Thoracic aorta (tissue), 2 donors: ENCODE data around the gene APOC3. TPM values are rescaled to one million over a fixed set of nuclear protein-coding genes. Genes with fewer than 3 reads are reported as not detected.

ENCODE experiments used
- ATAC-seq: fragments of 150-250 bp; one replicate; pipeline ENCODE4 v1.8.0; 2017; ENCODE audit warnings: low read depth; ENCODE audit not compliant: insufficient number of reproducible peaks, low FRiP score
- DNase-seq: peaks from one replicate; pipeline ENCODE4 v3.0.0-alpha.2; 2020; ENCODE audit warnings: low spot score
- H3K27ac ChIP-seq, 2 donors: fragments of 200-600 bp; sonication (generic); 1 replicate in 1 of 2; 2 replicates in 1 of 2; pipeline ENCODE4 v1.5.1; 2016; ENCODE audit warnings: mild to moderate bottlenecking in 2 of 2, moderate library complexity in 2 of 2
- H3K27me3 ChIP-seq: fragments of 200-600 bp; sonication (generic); replicated peaks from 2 replicates; pipeline ENCODE4 v1.6.0; 2016; ENCODE audit warnings: mild to moderate bottlenecking; ENCODE audit not compliant: insufficient read depth
- H3K36me3 ChIP-seq: fragments of 200-600 bp; sonication (generic); one replicate; pipeline ENCODE4 v1.5.1; 2016
- H3K4me1 ChIP-seq, 2 donors: fragments of 200-600 bp; sonication (generic); 1 replicate in 1 of 2; 2 replicates in 1 of 2; pipeline versions ENCODE4 v1.5.1 to v1.6.0; 2016; ENCODE audit warnings: low read depth in 2 of 2, mild to moderate bottlenecking in 1 of 2; ENCODE audit not compliant: control insufficient read depth in 1 of 2
- H3K4me3 ChIP-seq: fragments of 200-600 bp; sonication (generic); 2 replicates; pipeline ENCODE4 v1.5.1; 2016; ENCODE audit warnings: mild to moderate bottlenecking
- H3K9me3 ChIP-seq: fragments of 200-600 bp; sonication (generic); 2 replicates; pipeline ENCODE4 v1.5.1; 2016
- total RNA-seq, 2 donors: library from RNA; depleted of rRNA; stranded (reverse); fragments of >200 nt; gene quantifications; one replicate each; pipeline versions ENCODE4 v1.1.0 to v1.2.3, GENCODE V29; 2016
- TF ChIP-seq, protein P1 (sequence below): fragments of 200-600 bp; sonication (generic); IDR thresholded peaks from one replicate; pipeline ENCODE4 v1.5.1; 2019; ENCODE audit warnings: antibody characterized with exemption

APOC3 gene
- not detected for total RNA-seq

DNA sequence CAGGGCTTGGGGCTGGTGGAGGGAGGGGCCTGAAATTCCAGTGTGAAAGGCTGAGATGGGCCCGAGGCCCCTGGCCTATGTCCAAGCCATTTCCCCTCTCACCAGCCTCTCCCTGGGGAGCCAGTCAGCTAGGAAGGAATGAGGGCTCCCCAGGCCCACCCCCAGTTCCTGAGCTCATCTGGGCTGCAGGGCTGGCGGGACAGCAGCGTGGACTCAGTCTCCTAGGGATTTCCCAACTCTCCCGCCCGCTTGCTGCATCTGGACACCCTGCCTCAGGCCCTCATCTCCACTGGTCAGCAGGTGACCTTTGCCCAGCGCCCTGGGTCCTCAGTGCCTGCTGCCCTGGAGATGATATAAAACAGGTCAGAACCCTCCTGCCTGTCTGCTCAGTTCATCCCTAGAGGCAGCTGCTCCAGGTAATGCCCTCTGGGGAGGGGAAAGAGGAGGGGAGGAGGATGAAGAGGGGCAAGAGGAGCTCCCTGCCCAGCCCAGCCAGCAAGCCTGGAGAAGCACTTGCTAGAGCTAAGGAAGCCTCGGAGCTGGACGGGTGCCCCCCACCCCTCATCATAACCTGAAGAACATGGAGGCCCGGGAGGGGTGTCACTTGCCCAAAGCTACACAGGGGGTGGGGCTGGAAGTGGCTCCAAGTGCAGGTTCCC lies at the start of gene APOC3:
TSS of gene APOC3 (plus strand) at position 383 of the 659 bp plus-strand sequence. CDS start 676 bp downstream, outside the sequence.
- H3K27me3 ChIP-seq = no peaks in the 10 kb centered on the region
- no peak for ATAC-seq
- DNase-seq = no peak
- no peak within 1 kb of the TSS for H3K4me3 ChIP-seq
- H3K27ac ChIP-seq = no peak within 1 kb of the TSS
- TF ChIP-seq, protein P1, sequence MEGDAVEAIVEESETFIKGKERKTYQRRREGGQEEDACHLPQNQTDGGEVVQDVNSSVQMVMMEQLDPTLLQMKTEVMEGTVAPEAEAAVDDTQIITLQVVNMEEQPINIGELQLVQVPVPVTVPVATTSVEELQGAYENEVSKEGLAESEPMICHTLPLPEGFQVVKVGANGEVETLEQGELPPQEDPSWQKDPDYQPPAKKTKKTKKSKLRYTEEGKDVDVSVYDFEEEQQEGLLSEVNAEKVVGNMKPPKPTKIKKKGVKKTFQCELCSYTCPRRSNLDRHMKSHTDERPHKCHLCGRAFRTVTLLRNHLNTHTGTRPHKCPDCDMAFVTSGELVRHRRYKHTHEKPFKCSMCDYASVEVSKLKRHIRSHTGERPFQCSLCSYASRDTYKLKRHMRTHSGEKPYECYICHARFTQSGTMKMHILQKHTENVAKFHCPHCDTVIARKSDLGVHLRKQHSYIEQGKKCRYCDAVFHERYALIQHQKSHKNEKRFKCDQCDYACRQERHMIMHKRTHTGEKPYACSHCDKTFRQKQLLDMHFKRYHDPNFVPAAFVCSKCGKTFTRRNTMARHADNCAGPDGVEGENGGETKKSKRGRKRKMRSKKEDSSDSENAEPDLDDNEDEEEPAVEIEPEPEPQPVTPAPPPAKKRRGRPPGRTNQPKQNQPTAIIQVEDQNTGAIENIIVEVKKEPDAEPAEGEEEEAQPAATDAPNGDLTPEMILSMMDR = no peak
- no peaks in the 10 kb centered on the region for H3K9me3 ChIP-seq
- peaks cover under 1 to 2% of the 10 kb centered on the region in 2 donors for H3K4me1 ChIP-seq
- H3K36me3 ChIP-seq = no peaks in the 10 kb centered on the region

DNA sequence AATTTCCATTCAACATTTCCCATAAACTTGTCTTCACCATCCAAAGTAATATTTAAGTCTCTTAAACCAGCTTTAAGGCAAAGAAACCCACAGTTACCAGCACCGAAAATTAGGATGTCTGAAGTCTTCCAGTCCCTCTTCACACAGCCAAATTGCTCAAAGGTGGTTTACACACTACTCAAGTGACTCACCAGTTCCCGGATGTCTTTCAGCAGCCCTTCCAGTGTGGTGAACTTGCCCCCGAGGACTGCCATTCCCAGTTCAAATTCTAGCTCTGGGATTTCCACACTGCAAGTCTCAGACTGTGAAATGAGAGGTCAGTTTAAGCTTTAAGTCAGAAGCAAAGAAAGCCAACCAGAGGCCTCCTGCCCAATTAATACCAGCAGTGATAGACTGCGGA lies 47.0 kb upstream of the APOC3 start:
- Histone ChIP-seq H3K27me3 (no peaks in the 10 kb centered on the region), H3K36me3 (peaks cover 73% of the 10 kb centered on the region), H3K9me3 (no peaks in the 10 kb centered on the region), H3K4me1 (peaks cover 9 to 10% of the 10 kb centered on the region in 2 donors), H3K27ac (no peak overlapping the region), H3K4me3 (no peak overlapping the region)
- DNase-seq (no peak), ATAC-seq (no peak)
- TF ChIP-seq, protein P1 = no peak

DNA sequence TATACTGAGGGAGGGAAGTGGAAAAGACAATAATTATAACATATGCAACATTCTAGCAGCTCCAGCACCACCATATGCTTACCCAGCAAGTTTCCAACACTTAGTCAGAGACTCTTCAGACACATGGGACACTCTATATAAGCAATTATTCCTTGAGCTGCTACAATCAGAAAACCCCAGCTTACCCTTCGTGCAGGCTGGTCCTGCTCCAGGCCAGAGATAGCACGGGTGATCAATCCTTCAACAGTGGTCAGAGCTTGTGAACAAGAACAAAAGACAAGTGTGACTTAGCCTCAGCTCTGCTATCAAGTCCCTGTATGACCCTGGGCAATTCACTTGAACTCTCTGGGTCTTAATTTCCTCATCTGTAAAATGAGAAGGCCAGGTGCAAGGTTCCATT lies 43.4 kb upstream of the APOC3 start:
- Histone ChIP-seq H3K4me1 (peaks cover 12 to 22% of the 10 kb centered on the region in 2 donors), H3K36me3 (peaks cover 43% of the 10 kb centered on the region), H3K27ac (no peak overlapping the region), H3K27me3 (no peaks in the 10 kb centered on the region), H3K4me3 (no peak overlapping the region), H3K9me3 (no peaks in the 10 kb centered on the region)
- DNase-seq (no peak), ATAC-seq (no peak)
- TF ChIP-seq, protein P1 = no peak

DNA sequence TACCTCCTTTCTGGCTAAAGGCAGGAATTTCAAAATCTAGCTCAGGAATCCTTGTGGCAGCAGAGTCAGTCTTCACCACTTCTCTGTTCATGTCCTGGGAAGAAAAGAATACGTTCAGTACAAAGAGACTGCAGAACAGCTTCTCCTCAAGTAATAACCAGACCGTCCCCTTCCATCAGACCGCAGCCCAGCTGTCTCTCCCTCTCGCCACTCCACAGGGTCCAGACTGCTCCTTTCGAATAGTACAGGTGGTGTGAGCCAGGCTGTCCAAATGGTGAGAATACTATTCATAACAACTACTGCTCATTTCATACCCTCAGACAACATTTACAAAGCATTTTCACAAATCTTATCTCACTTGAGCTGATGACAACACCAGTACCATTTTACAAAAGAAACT lies 42.7 kb upstream of the APOC3 start:
- DNase-seq (no peak), ATAC-seq (no peak)
- TF ChIP-seq, protein P1 = no peak
- H3K4me3 ChIP-seq = peak overlapping the region; percentile 99
- H3K4me1 ChIP-seq = peaks cover 12 to 26% of the 10 kb centered on the region in 2 donors
- H3K9me3 ChIP-seq = no peaks in the 10 kb centered on the region
- H3K36me3 ChIP-seq = peaks cover 39% of the 10 kb centered on the region
- H3K27ac ChIP-seq = no peak overlapping the region
- no peaks in the 10 kb centered on the region for H3K27me3 ChIP-seq

DNA sequence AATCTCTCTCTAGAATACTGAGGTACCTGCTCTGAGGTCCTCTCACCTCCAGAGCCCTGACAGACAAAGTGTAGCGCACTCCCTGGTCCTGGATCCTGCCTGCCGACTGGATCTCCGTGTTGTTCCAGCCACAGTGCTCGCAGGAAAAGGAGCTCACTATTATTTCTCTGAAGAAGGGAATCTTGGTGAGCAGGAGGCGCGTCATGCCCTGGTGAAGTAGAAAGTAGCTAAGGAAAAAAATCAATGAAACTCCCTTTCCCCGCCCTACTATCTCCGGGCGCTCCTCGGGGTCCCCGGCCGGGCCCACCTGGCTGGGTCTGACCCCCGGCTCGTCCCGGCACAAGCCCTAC lies 42.3 kb upstream of the APOC3 start:
- no peak for DNase-seq
- TF ChIP-seq, protein P1 = no peak
- Histone ChIP-seq H3K27me3 (no peaks in the 10 kb centered on the region), H3K27ac (peak overlapping the region; percentile 77 to 86), H3K4me3 (peak overlapping the region; percentile 99), H3K4me1 (peaks cover 12 to 26% of the 10 kb centered on the region in 2 donors), H3K9me3 (no peaks in the 10 kb centered on the region), H3K36me3 (peaks cover 35% of the 10 kb centered on the region)
- no peak for ATAC-seq
